ENCODE measurements around the gene SFT2D1.
"Not testable (repeated sequence)": the region's sequence is repeated elsewhere in the genome, so short reads cannot be mapped to it uniquely, and the experiment has no call there.

The SFT2D1 gene

DNA sequence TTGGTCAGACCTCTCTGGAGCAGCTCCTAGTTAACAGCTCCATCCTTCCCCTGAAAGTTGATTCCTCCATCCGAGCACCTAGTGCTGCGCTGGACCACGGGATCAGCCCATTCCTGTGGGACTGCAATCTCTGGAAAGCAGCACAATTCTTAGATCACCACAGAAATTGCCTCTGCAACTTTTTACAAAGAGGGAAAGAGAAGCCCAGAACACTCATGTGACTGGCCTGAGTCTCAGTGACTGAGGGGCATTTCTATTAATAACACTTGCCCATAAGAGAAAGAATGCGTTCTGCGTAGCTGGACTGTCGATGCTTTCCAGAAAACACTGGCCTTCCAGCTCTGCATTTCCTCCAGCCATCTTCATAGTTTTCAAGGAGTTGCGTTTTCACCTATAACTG, 22.1 kb upstream of the SFT2D1 start:
- TF ChIP-seq, protein P1, sequence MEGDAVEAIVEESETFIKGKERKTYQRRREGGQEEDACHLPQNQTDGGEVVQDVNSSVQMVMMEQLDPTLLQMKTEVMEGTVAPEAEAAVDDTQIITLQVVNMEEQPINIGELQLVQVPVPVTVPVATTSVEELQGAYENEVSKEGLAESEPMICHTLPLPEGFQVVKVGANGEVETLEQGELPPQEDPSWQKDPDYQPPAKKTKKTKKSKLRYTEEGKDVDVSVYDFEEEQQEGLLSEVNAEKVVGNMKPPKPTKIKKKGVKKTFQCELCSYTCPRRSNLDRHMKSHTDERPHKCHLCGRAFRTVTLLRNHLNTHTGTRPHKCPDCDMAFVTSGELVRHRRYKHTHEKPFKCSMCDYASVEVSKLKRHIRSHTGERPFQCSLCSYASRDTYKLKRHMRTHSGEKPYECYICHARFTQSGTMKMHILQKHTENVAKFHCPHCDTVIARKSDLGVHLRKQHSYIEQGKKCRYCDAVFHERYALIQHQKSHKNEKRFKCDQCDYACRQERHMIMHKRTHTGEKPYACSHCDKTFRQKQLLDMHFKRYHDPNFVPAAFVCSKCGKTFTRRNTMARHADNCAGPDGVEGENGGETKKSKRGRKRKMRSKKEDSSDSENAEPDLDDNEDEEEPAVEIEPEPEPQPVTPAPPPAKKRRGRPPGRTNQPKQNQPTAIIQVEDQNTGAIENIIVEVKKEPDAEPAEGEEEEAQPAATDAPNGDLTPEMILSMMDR (IDR thresholded peaks at IDR 0.05; ENCODE audit: borderline replicate concordance, control extremely low read depth, extremely low read depth, insufficient read depth, missing control alignments): no peak
- in situ Hi-C loops (cut with MboI; ENCODE audit: low sequenced_read_pairs, unreplicated experiment): no loop called here

DNA sequence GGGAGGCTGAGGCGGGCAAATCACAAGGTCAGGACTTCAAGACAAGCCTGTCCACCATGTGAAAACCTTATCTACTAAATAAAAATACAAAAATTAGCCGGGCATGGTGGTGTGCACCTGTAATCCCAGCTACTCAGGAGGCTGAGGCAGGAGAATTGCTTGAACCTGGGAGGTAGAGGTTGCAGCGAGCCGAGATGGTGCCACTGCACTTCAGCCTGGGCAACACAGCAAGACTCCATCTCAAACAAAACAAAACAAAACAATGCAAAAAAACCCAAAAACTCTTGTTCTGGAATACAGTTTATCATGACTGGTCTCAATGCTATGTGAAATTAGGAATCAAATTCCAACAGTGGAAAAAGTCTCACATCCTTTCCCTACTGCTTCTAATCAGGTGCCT, 20.1 kb upstream of the SFT2D1 start:
- DNase-seq (ENCODE audit: low spot score); in situ Hi-C loops (cut with MboI; ENCODE audit: low sequenced_read_pairs, unreplicated experiment): not testable (repeated sequence)

More for the DNA sequence above, 22.1 kb upstream of the SFT2D1 start:
- no peak for DNase-seq (ENCODE audit: low spot score)

DNA sequence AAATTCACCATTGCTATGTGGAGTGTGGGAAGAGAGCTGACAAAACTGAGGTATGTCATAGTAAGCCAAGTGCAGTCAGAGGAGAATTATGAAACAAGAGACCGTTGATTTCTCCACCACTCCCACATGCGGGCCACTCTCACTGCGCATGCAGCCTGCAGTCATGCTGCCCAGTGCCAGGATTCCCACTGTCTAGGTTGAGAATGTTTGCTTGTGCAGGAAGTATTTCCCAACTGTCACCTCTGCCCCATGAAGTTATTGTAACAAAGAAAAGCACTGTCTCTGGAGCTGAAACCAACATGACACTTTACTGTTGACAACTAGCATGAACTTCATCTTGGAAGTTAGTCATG, 18.7 kb upstream of the SFT2D1 start:
- no peak for DNase-seq (ENCODE audit: low spot score)
- in situ Hi-C loops (cut with MboI; ENCODE audit: low sequenced_read_pairs, unreplicated experiment): no loop called here
- TF ChIP-seq, protein P1 (IDR thresholded peaks at IDR 0.05; ENCODE audit: borderline replicate concordance, control extremely low read depth, extremely low read depth, insufficient read depth, missing control alignments): no peak

DNA sequence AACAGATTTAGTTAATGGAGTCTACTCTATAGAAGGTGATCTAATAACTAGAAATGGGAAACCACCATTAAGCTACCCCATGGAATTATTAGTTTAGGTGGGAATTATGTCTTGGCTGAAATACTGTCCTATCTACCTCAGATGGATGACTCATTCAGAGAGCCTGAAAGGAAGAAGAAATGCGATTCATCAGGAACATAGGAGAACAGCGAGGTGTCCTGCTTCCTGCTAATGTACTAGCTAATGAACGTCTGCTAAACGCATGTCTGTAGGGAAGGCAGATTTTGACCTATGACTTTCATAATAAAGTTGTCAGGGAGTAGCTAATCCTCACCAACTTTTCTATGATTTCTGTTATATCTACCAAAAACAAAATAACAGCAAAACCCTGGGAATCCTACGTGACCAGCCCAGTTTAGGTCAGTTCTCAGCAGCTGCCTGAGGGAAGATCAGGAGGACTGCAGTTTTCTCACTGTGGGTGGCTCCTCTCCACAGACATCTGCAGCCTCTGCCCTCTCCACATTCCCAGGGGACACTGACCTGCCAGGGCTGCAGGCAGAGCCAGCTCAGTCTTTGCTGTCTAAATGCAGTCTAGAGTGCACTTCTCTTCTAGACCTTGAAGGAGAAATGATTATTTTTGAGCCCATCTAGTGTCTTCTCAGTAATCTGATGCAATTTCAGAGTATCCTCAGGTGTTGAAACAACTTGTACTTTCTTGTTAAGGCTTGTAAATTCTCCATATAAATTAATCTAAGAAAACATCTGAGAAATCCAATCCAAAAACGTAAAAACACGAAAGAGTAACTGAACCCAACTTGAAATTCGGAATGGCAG, 18.1 kb upstream of the SFT2D1 start:
- TF ChIP-seq, protein P1 (IDR thresholded peaks at IDR 0.05; ENCODE audit: borderline replicate concordance, control extremely low read depth, extremely low read depth, insufficient read depth, missing control alignments): no peak
- in situ Hi-C loops (cut with MboI; ENCODE audit: low sequenced_read_pairs, unreplicated experiment): no loop called here
- no peak for DNase-seq (ENCODE audit: low spot score)

DNA sequence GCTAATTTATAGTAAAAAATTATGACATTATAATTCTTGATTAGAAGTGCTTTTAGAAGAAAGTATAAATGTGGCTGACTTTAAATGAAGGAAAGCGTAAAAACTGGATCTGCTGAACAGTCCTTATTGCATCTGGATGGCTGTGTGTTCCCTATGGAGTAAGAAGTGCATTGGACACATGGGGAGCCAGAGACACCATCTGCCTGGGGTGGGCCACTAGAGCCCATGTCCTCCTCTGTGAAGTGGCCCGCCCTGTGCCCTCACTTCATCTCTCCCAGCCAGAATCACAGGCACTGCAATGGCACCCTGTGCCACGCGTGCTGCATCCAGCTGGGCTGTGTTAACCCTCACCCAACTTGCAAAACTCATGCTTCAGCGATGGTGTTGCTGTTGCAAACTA, 13.2 kb upstream of the SFT2D1 start:
- no peak for DNase-seq (ENCODE audit: low spot score)
- TF ChIP-seq, protein P1 (IDR thresholded peaks at IDR 0.05; ENCODE audit: borderline replicate concordance, control extremely low read depth, extremely low read depth, insufficient read depth, missing control alignments): no peak
- in situ Hi-C loops (cut with MboI; ENCODE audit: low sequenced_read_pairs, unreplicated experiment): no loop called here

DNA sequence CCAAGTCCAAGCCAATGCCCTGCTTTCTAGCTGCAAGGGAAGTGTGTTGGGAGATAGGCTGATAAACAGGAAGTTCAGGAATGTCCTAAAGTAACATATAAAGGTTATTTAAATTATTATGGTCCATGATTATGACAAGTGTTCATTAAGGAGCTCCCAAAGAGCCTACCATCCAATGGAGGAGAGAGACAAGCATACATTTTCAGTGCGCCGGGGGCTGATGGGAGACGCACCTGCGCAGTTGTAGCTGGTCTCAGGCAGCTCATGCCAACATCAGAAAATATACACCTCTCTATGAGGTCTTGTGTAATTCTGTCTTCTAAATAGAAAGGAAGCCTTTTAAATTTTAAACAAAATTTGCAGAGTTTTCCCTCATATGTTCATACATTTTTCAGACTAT, 12.6 kb upstream of the SFT2D1 start:
- TF ChIP-seq, protein P1 (IDR thresholded peaks at IDR 0.05; ENCODE audit: borderline replicate concordance, control extremely low read depth, extremely low read depth, insufficient read depth, missing control alignments): no peak
- in situ Hi-C loops (cut with MboI; ENCODE audit: low sequenced_read_pairs, unreplicated experiment): no loop called here
- no peak for DNase-seq (ENCODE audit: low spot score)

DNA sequence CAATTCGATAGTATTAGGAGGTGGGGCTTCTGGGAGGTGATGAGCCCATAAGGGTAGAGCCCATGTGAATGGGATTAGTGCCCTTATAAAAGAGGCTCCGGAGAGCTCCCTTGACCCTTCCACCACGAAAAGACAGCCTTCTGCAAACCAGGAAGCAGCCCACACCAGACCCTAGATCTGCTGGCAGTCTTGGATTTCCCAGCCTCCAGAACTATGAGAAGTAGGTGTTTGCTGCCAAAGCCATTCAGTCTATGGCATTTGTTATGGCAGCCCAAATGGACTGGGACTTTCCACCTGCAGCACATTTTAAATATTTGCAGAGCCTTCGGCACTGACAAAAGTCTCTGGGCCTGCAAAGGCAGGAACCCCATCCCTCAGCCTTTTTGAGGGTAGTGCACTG, 11.8 kb upstream of the SFT2D1 start:
- TF ChIP-seq, protein P1 (IDR thresholded peaks at IDR 0.05; ENCODE audit: borderline replicate concordance, control extremely low read depth, extremely low read depth, insufficient read depth, missing control alignments): no peak
- in situ Hi-C loops (cut with MboI; ENCODE audit: low sequenced_read_pairs, unreplicated experiment): no loop called here
- no peak for DNase-seq (ENCODE audit: low spot score)
